Naive B cell (primary cell): ENCODE measurements around the gene PDGFA. TPM values are rescaled to one million over a fixed set of nuclear protein-coding genes. Genes with fewer than 3 reads are reported as not detected.

Experiments used
- ATAC-seq, 2 donors: fragments of 150-1000 bp; cut with Tn5 transposase; 2 replicates each; pipeline ENCODE4 v1.10.0; 2021; ENCODE audit warnings: low read depth in 2 of 2, mild to moderate bottlenecking in 2 of 2, moderate library complexity in 2 of 2
- DNase-seq: peaks from one replicate; pipeline ENCODE4 v3.0.0; 2022
- H3K27ac Mint-ChIP-seq, 6 donors: one replicate each; pipeline ENCODE4 v1.8.0; 2020 to 2022; ENCODE audit warnings: mild to moderate bottlenecking in 6 of 6, mixed read lengths in 6 of 6, moderate library complexity in 5 of 6, inconsistent platforms in 2 of 6
- H3K27me3 Mint-ChIP-seq, 3 donors: one replicate each; pipeline ENCODE4 v1.8.0; 2021 to 2022; ENCODE audit warnings: mixed read lengths in 3 of 3, mild to moderate bottlenecking in 1 of 3
- H3K36me3 Mint-ChIP-seq, 2 donors: one replicate each; pipeline ENCODE4 v1.8.0; 2020 to 2022; ENCODE audit warnings: mixed read lengths in 2 of 2, inconsistent platforms in 1 of 2, mild to moderate bottlenecking in 1 of 2
- H3K4me1 Mint-ChIP-seq, 3 donors: one replicate each; pipeline ENCODE4 v1.8.0; 2020 to 2022; ENCODE audit warnings: mixed read lengths in 3 of 3, inconsistent platforms in 1 of 3, mild to moderate bottlenecking in 1 of 3, moderate library complexity in 1 of 3
- H3K4me3 Mint-ChIP-seq, 8 donors: one replicate each; pipeline ENCODE4 v1.8.0; 2020 to 2022; ENCODE audit warnings: mild to moderate bottlenecking in 8 of 8, mixed read lengths in 8 of 8, moderate library complexity in 8 of 8, inconsistent platforms in 2 of 8
- H3K9me3 Mint-ChIP-seq, 7 donors: one replicate each; pipeline ENCODE4 v1.8.0; 2020 to 2022; ENCODE audit warnings: mixed read lengths in 7 of 7, mild to moderate bottlenecking in 5 of 7, inconsistent platforms in 2 of 7, moderate library complexity in 1 of 7
- polyA plus RNA-seq, 6 donors: library from polyadenylated mRNA; unstranded; fragments of 300-500 nt; fragmentation: Illumina TruSeq; gene quantifications; one replicate each; pipeline ENCODE4 v1.2.3, GENCODE V29; 2021; ENCODE audit warnings: low read depth in 6 of 6

The PDGFA gene
- polyA plus RNA-seq, 6 donors from 2014 or later: 0.12 TPM; not detected in 5

DNA sequence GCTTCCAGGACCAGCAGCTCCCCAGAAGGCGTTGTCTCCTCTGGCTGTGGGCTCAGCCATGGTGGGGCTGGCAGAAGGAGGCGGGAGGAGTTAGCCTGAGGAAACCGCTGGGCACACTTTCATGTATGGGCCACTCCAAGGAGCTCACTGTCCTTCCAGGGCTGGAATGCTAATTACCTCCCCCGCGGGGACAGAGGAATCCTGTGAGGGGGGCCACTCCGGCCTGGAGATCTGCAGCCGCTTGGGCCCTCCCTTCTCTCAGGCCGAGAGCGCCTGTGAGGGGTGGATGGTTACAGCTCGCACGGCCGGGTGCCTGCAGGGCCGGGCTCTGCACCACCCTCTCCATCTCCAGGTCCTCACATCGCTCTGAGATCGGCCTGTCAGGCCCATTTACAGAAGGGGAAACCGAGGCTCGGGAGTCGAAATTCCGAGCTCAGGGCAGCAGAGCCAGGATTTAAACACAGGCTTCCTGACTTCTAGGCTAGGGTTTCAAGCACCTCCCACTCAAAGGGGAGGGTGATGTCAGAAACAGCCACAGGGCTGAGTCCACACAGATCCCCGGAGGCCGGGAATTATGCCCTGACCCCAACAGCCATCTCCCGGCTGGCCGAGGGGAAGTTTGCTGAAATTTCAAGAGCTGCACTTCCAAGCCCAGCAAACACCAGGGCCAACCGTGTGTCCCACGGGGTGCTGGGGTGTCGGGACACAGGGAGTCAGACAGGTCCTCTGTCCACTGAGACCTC lies 59.1 kb downstream of the PDGFA start:
- DNase-seq: no peak
- H3K27ac Mint-ChIP-seq: no peak overlapping the region
- H3K4me3 Mint-ChIP-seq: no peak overlapping the region
- H3K4me1 Mint-ChIP-seq: no peaks in the 10 kb centered on the region
- peaks cover 0 to 12% (median 9%) of the 10 kb centered on the region in 3 donors for H3K27me3 Mint-ChIP-seq
- ATAC-seq: no peak
- no peaks in the 10 kb centered on the region for H3K9me3 Mint-ChIP-seq
- H3K36me3 Mint-ChIP-seq: no peaks in the 10 kb centered on the region

DNA sequence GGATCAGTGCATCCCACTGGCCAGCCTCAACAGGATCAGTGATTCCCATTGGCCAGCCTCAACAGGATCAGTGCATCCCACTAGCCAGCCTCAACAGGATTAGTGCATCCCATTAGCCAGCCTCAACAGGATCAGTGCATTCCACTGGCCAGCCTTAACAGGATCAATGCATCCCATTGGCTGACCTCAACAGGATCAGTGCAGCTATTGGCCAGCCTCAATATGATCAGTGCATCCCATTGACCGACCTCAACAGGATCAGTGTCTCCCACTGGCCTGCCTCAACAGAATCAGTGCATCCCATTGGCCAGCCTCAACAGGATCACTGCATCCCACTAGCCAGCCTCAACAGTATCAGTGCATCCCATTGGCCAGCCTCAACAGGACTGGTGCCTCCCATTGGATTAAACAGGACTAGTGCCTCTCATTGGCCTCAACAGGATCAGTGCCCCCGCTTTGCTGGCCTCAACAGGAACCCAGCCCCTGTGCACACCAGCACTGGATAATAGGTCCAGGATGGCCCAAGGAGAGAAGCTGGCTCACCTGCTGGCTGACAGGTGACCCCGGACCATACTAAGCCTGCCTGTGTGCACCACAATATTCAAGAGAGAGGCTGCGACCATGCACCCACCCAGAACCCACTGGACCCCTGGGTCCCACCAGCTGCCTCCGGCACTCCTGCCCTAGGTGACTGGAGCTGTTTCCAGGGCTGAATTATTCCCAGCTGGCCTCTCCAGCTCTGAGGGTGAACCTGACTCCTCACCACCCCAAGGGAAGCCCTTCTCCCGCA lies 59.9 kb downstream of the PDGFA start:
- no peak for ATAC-seq
- no peak for DNase-seq
- Mint-ChIP-seq H3K36me3 (no peaks in the 10 kb centered on the region), H3K27ac (no peak overlapping the region), H3K9me3 (no peaks in the 10 kb centered on the region), H3K4me3 (no peak overlapping the region), H3K27me3 (peaks cover 0 to 12% (median 9%) of the 10 kb centered on the region in 3 donors), H3K4me1 (no peaks in the 10 kb centered on the region)

DNA sequence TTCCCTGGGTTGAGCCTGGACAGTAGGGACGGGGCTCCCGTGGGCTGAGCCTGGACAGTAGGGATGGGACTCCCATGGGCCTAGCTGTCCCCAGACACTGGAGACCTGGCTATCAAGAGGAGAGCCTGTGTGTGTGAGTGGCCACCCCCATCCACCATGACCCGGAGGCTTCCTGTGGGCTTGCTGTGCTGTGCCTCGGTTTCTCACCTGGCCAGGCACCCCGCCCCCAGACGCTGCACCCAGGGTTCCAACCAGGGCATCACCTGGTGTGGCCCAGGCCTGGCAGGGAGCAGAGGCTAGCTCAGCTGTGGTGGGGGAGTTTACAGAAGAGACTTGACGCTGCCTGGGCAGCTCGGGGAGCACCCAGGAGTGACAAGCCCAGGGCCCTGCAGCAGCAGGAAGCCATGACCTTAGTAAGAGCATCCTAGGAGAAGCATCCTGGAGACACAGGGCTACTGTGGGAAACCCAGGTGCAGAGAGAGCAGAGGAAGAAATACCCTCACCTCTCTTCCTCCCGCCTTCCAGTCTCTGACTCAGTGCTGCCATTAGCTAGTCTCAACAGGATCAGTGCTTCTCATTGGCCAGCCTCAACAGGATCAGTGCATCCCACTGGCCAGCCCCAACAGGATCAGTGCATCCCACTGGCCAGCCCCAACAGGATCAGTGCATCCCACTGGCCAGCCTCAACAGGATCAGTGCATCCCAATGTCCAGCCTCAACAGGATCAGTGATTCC lies 61.0 kb downstream of the PDGFA start:
- ATAC-seq: no peak
- H3K4me1 Mint-ChIP-seq: peaks cover 0 to under 1% (median 0%) of the 10 kb centered on the region in 3 donors
- no peak overlapping the region for H3K4me3 Mint-ChIP-seq
- H3K36me3 Mint-ChIP-seq: no peaks in the 10 kb centered on the region
- DNase-seq: no peak
- peaks cover 0 to 14% (median 12%) of the 10 kb centered on the region in 3 donors for H3K27me3 Mint-ChIP-seq
- H3K27ac Mint-ChIP-seq: no peak overlapping the region
- H3K9me3 Mint-ChIP-seq: no peaks in the 10 kb centered on the region

- H3K4me1 Mint-ChIP-seq: peaks cover 0 to 6% (median 0%) of the 10 kb centered on the region in 3 donors
- H3K27me3 Mint-ChIP-seq: peaks cover 0 to 19% (median 17%) of the 10 kb centered on the region in 3 donors
- no peaks in the 10 kb centered on the region for H3K9me3 Mint-ChIP-seq
- no peaks in the 10 kb centered on the region for H3K36me3 Mint-ChIP-seq
- peak overlapping the region in 1 of 6 donors; percentile 66 for H3K27ac Mint-ChIP-seq
- H3K4me3 Mint-ChIP-seq: no peak overlapping the region
- no peak for DNase-seq
- no peak for ATAC-seq
Observed at GRCh38 chr7:457814-458510, 61.7 kb downstream of the PDGFA start.

GRCh38 chr7:455110-455928 lies 64.3 kb downstream of the PDGFA start:
- H3K27me3 Mint-ChIP-seq: peaks cover 8 to 34% (median 22%) of the 10 kb centered on the region in 3 donors
- DNase-seq: no peak
- peaks cover 0 to 10% of the 10 kb centered on the region in 2 donors for H3K36me3 Mint-ChIP-seq
- H3K4me1 Mint-ChIP-seq: peaks cover 7 to 24% (median 19%) of the 10 kb centered on the region in 3 donors
- H3K4me3 Mint-ChIP-seq: no peak overlapping the region
- no peaks in the 10 kb centered on the region for H3K9me3 Mint-ChIP-seq
- ATAC-seq: no peak
- H3K27ac Mint-ChIP-seq: no peak overlapping the region

DNA sequence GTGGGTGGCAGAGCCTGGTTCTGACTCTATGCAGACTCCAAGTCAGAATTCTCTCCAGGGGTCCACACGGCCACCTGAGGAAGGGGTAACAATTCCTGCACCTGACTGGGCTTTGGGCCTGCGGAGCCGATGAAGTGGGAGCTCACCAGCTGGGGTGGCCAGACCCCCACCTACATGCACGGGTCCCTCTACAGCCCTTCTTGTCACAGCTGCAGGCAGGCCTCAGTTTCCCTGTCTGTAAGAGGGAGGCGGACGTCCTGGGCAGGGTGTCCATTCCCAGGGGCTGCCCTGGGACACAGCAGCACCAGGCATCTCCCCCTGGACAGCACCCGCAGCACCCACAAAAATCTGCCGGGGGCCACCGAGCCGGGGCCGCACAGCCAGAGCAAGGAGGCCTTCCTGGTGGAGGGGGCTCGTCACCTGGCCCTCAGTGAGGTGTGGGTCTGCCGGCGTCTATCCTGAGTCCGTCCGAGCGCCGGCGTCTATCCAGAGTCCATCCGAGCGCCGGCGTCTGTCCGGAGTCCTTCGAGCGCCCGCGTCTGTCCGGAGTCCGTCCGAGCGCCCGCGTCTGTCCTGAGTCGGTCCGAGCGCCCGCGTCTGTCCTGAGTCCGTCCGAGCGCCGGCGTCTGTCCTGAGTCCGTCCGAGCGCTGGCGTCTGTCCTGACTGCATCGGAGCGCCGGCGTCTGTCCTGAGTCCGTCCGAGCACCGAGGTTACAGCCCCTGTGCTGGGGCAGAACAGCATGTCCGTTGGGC lies 65.1 kb downstream of the PDGFA start:
- no peak overlapping the region for H3K27ac Mint-ChIP-seq
- H3K36me3 Mint-ChIP-seq: peaks cover 0 to 10% of the 10 kb centered on the region in 2 donors
- peaks cover 8 to 34% (median 22%) of the 10 kb centered on the region in 3 donors for H3K27me3 Mint-ChIP-seq
- no peak for DNase-seq
- no peaks in the 10 kb centered on the region for H3K9me3 Mint-ChIP-seq
- no peak overlapping the region for H3K4me3 Mint-ChIP-seq
- peaks cover 7 to 24% (median 19%) of the 10 kb centered on the region in 3 donors for H3K4me1 Mint-ChIP-seq
- ATAC-seq: no peak

- H3K27me3 Mint-ChIP-seq: peaks cover 8 to 39% (median 22%) of the 10 kb centered on the region in 3 donors
- ATAC-seq (no peak), DNase-seq (no peak)
- no peak overlapping the region for H3K4me3 Mint-ChIP-seq
- peaks cover 0 to 10% of the 10 kb centered on the region in 2 donors for H3K36me3 Mint-ChIP-seq
- no peaks in the 10 kb centered on the region for H3K9me3 Mint-ChIP-seq
- peak overlapping the region in 2 of 6 donors; percentile 6 to 56 for H3K27ac Mint-ChIP-seq
- H3K4me1 Mint-ChIP-seq: peaks cover 7 to 24% (median 19%) of the 10 kb centered on the region in 3 donors
Observed at GRCh38 chr7:453597-454306, 65.9 kb downstream of the PDGFA start.

GRCh38 chr7:452791-453455 lies 66.7 kb downstream of the PDGFA start:
- peaks cover 8 to 40% (median 22%) of the 10 kb centered on the region in 3 donors for H3K27me3 Mint-ChIP-seq

GRCh38 chr7:452226-452751 lies 67.4 kb downstream of the PDGFA start:
- ATAC-seq: no peak
- DNase-seq: no peak

More at GRCh38 chr7:452791-453455, 66.7 kb downstream of the PDGFA start:
- no peak overlapping the region for H3K4me3 Mint-ChIP-seq
- H3K27ac Mint-ChIP-seq: no peak overlapping the region
- DNase-seq (no peak), ATAC-seq (peak in 1 of 2 donors; percentile 20)
- no peaks in the 10 kb centered on the region for H3K9me3 Mint-ChIP-seq
- peaks cover 7 to 24% (median 19%) of the 10 kb centered on the region in 3 donors for H3K4me1 Mint-ChIP-seq
- peaks cover 0 to 10% of the 10 kb centered on the region in 2 donors for H3K36me3 Mint-ChIP-seq

DNA sequence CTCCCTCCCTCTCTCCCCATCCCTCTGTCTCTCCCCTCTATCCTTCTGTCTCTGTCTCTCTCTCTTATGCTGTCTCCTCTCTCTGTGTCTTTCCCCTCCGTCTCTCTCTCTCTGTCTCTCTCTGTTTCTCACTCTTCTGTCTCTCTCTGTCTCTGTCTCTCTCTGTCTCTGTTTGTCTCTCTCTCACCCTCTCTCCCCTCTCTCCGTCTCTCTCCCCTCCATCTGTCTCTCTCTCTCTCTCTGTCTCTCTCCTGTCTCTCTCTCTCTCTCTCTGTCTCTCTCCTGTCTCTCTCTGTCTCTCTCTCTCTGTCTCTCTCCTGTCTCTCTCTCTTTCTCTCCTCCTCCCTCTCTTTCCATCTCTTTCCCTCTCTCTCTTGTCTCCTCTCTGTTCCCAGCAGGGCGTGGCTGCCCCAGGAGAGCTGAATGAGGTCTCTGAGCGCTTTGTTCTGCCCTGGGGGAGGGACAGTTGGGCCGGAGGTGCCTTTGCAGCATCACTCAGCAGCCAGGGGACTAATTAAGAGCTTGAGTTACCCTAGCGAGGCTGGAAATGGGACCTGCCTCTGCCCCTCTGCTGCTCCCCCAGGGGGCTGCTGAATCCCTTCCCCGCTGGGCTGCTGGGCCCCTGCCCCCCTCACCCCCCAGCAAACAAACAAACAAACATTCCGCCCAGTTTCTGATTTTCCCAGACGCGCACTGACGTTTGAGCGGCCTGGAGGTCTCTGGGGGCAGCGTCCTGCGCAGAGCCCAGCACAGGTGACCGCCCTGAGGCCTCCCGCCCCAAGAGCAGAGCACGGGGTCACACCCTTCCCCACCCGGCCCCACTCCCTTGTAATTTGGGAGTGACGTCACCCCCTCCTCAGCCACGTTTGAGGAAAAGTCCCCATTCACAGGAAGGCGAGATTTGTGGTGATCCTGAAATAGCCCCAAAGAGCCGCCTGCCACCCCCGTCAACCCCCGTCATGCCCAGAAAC lies 68.1 kb downstream of the PDGFA start:
- peak overlapping the region; percentile 9 to 87 (median 56) for H3K4me3 Mint-ChIP-seq
- peaks cover 7 to 24% (median 19%) of the 10 kb centered on the region in 3 donors for H3K4me1 Mint-ChIP-seq
- ATAC-seq (no peak), DNase-seq (no peak)
- H3K36me3 Mint-ChIP-seq: peaks cover 0 to 10% of the 10 kb centered on the region in 2 donors
- H3K27me3 Mint-ChIP-seq: peaks cover 8 to 40% (median 22%) of the 10 kb centered on the region in 3 donors
- H3K9me3 Mint-ChIP-seq: no peaks in the 10 kb centered on the region
- peak overlapping the region in 2 of 6 donors; percentile 48 to 78 for H3K27ac Mint-ChIP-seq

More at GRCh38 chr7:452226-452751, 67.4 kb downstream of the PDGFA start:
- Mint-ChIP-seq H3K27me3 (peaks cover 8 to 40% (median 22%) of the 10 kb centered on the region in 3 donors), H3K36me3 (peaks cover 0 to 10% of the 10 kb centered on the region in 2 donors), H3K4me1 (peaks cover 7 to 24% (median 19%) of the 10 kb centered on the region in 3 donors), H3K9me3 (no peaks in the 10 kb centered on the region), H3K27ac (no peak overlapping the region), H3K4me3 (peak overlapping the region in 2 of 8 donors; percentile 16 to 50)
